ENCODE measurements around the gene KCNJ3.

The KCNJ3 gene

GRCh38 chr2:154698296-154698720 lies at the start of gene KCNJ3:
Gene KCNJ3, plus strand, starts transcription at chr2:154698695. Its CDS starts 81 bp downstream, at chr2:154698776.
- in situ Hi-C loops (cut with HindIII; ENCODE audit: low sequenced_read_pairs): no loop called here

GRCh38 chr2:154655499-154655898 lies 43.0 kb upstream of the KCNJ3 start:
- in situ Hi-C loops (cut with HindIII; ENCODE audit: low sequenced_read_pairs): no loop called here

- in situ Hi-C loops (cut with HindIII; ENCODE audit: low sequenced_read_pairs): no loop called here
Measured at GRCh38 chr2:154658854-154659253, 39.6 kb upstream of the KCNJ3 start.

- in situ Hi-C loops (cut with HindIII; ENCODE audit: low sequenced_read_pairs): loop anchor here (5.0 kb wide), 1 partner anchor 38 kb away; no protein-coding TSS in a partner anchor
Measured at GRCh38 chr2:154664248-154664647, 34.2 kb upstream of the KCNJ3 start.

- in situ Hi-C loops (cut with HindIII; ENCODE audit: low sequenced_read_pairs): no loop called here
Measured at GRCh38 chr2:154670083-154670482, 28.4 kb upstream of the KCNJ3 start.

GRCh38 chr2:154673694-154674093 lies 24.8 kb upstream of the KCNJ3 start:
- in situ Hi-C loops (cut with HindIII; ENCODE audit: low sequenced_read_pairs): no loop called here

- in situ Hi-C loops (cut with HindIII; ENCODE audit: low sequenced_read_pairs): no loop called here
Measured at GRCh38 chr2:154677401-154677800, 21.1 kb upstream of the KCNJ3 start.

- in situ Hi-C loops (cut with HindIII; ENCODE audit: low sequenced_read_pairs): loop anchor here (5.0 kb wide), 1 partner anchor 44 kb away; no protein-coding TSS in a partner anchor
Measured at GRCh38 chr2:154681741-154682140, 16.8 kb upstream of the KCNJ3 start.

GRCh38 chr2:154686162-154686561 lies 12.3 kb upstream of the KCNJ3 start:
- in situ Hi-C loops (cut with HindIII; ENCODE audit: low sequenced_read_pairs): no loop called here

- in situ Hi-C loops (cut with HindIII; ENCODE audit: low sequenced_read_pairs): no loop called here
Measured at GRCh38 chr2:154688373-154688772, 10.1 kb upstream of the KCNJ3 start.

- in situ Hi-C loops (cut with HindIII; ENCODE audit: low sequenced_read_pairs): no loop called here
Measured at GRCh38 chr2:154689158-154689557, 9.3 kb upstream of the KCNJ3 start.

GRCh38 chr2:154692927-154693326 lies 5.6 kb upstream of the KCNJ3 start:
- in situ Hi-C loops (cut with HindIII; ENCODE audit: low sequenced_read_pairs): no loop called here

GRCh38 chr2:154693741-154694340 lies 4.7 kb upstream of the KCNJ3 start:
- in situ Hi-C loops (cut with HindIII; ENCODE audit: low sequenced_read_pairs): no loop called here

- in situ Hi-C loops (cut with HindIII; ENCODE audit: low sequenced_read_pairs): no loop called here
Measured at GRCh38 chr2:154694881-154695280, 3.6 kb upstream of the KCNJ3 start.

GRCh38 chr2:154696369-154696768 lies 2.1 kb upstream of the KCNJ3 start:
- in situ Hi-C loops (cut with HindIII; ENCODE audit: low sequenced_read_pairs): no loop called here

- in situ Hi-C loops (cut with HindIII; ENCODE audit: low sequenced_read_pairs): no loop called here
Measured at GRCh38 chr2:154696810-154697417, 1.6 kb upstream of the KCNJ3 start.

GRCh38 chr2:154697418-154698252 lies 860 bp upstream of the KCNJ3 start:
- in situ Hi-C loops (cut with HindIII; ENCODE audit: low sequenced_read_pairs): no loop called here

- in situ Hi-C loops (cut with HindIII; ENCODE audit: low sequenced_read_pairs): no loop called here
Measured at GRCh38 chr2:154698721-154699574, 453 bp downstream of the KCNJ3 start.

GRCh38 chr2:154699575-154699930 lies 1.1 kb downstream of the KCNJ3 start:
- in situ Hi-C loops (cut with HindIII; ENCODE audit: low sequenced_read_pairs): no loop called here

GRCh38 chr2:154700136-154700535 lies 1.6 kb downstream of the KCNJ3 start:
- in situ Hi-C loops (cut with HindIII; ENCODE audit: low sequenced_read_pairs): loop anchor here (5.0 kb wide), 1 partner anchor 38 kb away; no protein-coding TSS in a partner anchor

- in situ Hi-C loops (cut with HindIII; ENCODE audit: low sequenced_read_pairs): loop anchor here (5.0 kb wide), 1 partner anchor 43 kb away; no protein-coding TSS in a partner anchor
Measured at GRCh38 chr2:154704991-154705390, 6.5 kb downstream of the KCNJ3 start.

All from endothelial cell of hepatic sinusoid (primary cell).